Mammary epithelial cell (primary cell): ENCODE measurements around the gene PRPS1.

ENCODE experiments used
- EZH2 ChIP-seq: IDR thresholded peaks from 2 replicates; pipeline ENCODE4 v1.6.1; 2012; ENCODE audit warnings: low read length, inconsistent platforms, borderline replicate concordance
- TF ChIP-seq, protein P1 (sequence below), 2 donors: IDR thresholded peaks in 1 of 2; conservative IDR thresholded peaks in 1 of 2; 2 replicates each; pipeline ENCODE4 v1.5.1; 2011 to 2012; ENCODE audit warnings: inconsistent platforms in 2 of 2, low read length in 2 of 2, mild to moderate bottlenecking in 2 of 2, control low read depth in 1 of 2, low read depth in 1 of 2; ENCODE audit not compliant: insufficient read depth in 1 of 2; ENCODE audit errors: extremely low read depth in 1 of 2

GRCh38 chrX:107666931-107667330 is 38.6 kb downstream of the PRPS1 start:
- TF ChIP-seq, protein P1, sequence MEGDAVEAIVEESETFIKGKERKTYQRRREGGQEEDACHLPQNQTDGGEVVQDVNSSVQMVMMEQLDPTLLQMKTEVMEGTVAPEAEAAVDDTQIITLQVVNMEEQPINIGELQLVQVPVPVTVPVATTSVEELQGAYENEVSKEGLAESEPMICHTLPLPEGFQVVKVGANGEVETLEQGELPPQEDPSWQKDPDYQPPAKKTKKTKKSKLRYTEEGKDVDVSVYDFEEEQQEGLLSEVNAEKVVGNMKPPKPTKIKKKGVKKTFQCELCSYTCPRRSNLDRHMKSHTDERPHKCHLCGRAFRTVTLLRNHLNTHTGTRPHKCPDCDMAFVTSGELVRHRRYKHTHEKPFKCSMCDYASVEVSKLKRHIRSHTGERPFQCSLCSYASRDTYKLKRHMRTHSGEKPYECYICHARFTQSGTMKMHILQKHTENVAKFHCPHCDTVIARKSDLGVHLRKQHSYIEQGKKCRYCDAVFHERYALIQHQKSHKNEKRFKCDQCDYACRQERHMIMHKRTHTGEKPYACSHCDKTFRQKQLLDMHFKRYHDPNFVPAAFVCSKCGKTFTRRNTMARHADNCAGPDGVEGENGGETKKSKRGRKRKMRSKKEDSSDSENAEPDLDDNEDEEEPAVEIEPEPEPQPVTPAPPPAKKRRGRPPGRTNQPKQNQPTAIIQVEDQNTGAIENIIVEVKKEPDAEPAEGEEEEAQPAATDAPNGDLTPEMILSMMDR (conservative IDR thresholded peaks at IDR 0.05 in 1 of 2, IDR thresholded peaks at IDR 0.05 in 1 of 2; ENCODE audit: extremely low read depth in 1 of 2, insufficient read depth in 1 of 2, low read depth in 1 of 2, low read length in 2 of 2): no peak
- no peak for TF ChIP-seq EZH2
